ENCODE results near the gene NEAT1.

- no peak for TF ChIP-seq POLR2AphosphoS5 (IDR thresholded peaks at IDR 0.05; ENCODE audit: low read depth, low read length)
- no peak for TF ChIP-seq POLR2A (IDR thresholded peaks at IDR 0.05; ENCODE audit: low read depth, low read length)
- no peak for TF ChIP-seq SPI1 (IDR thresholded peaks at IDR 0.05; ENCODE audit: low read depth, low read length)
- no peak for TF ChIP-seq TAF1 (IDR thresholded peaks at IDR 0.05; ENCODE audit: low read depth, low read length)
- no peak for TF ChIP-seq POU2F2 (IDR thresholded peaks at IDR 0.05; ENCODE audit: low read depth, low read length)
Observed at GRCh38 chr11:65444314-65445051, 21.9 kb downstream of the NEAT1 start.

Data from GM12891 (cell line).